Activated naive CD8-positive, alpha-beta T cell treated with anti-CD3 and anti-CD28 coated beads for 36 hours (primary cell): ENCODE measurements around the gene NUCKS1. TPM values are rescaled to one million over a fixed set of nuclear protein-coding genes. Genes with fewer than 3 reads are reported as not detected.
"Not testable (repeated sequence)": the region's sequence is repeated elsewhere in the genome, so short reads cannot be mapped to it uniquely, and the experiment has no call there.

ENCODE experiments used
- DNase-seq: peaks from one replicate; pipeline ENCODE4 v3.0.0; 2021
- H3K27ac Mint-ChIP-seq: one replicate; pipeline ENCODE4 v1.8.0; 2022; ENCODE audit warnings: mild to moderate bottlenecking, moderate library complexity, mixed read lengths
- H3K27me3 Mint-ChIP-seq: one replicate; pipeline ENCODE4 v1.8.0; 2022; ENCODE audit warnings: mild to moderate bottlenecking, mixed read lengths
- H3K36me3 Mint-ChIP-seq: one replicate; pipeline ENCODE4 v1.8.0; 2021; ENCODE audit warnings: mild to moderate bottlenecking, mixed read lengths
- H3K4me1 Mint-ChIP-seq: one replicate; pipeline ENCODE4 v1.8.0; 2021; ENCODE audit warnings: mixed read lengths
- H3K4me3 Mint-ChIP-seq: one replicate; pipeline ENCODE4 v1.8.0; 2022; ENCODE audit warnings: mild to moderate bottlenecking, moderate library complexity, mixed read lengths
- H3K9me3 Mint-ChIP-seq: one replicate; pipeline ENCODE4 v1.8.0; 2022; ENCODE audit warnings: mixed read lengths
- total RNA-seq, 2 experiments: library from RNA; stranded (reverse); gene quantifications; one replicate each; pipeline ENCODE4 v1.2.3, GENCODE V29; 2021

The NUCKS1 gene
- total RNA-seq, 2 experiments from 2014 or later, result 174 TPM

DNA sequence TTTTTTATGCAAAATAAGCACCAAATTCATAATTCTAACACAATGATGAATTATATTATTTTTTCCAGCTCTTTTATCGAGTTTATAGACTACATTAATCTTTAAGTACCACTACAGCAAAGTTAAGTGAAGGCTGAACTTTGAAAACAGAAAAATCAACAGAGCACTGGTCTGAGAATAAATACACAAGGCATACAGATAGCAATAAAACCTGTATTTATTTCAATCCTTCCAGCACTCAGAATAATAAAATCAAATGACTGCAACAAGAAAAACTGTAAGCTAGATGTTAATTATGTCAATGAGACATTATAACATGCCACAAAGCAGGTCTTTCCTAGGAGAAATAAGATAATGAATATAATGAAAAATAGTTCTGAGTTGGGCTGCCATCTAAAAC, 24.5 kb downstream of the NUCKS1 start:
- H3K4me1 Mint-ChIP-seq, result peaks cover 16% of the 10 kb centered on the region
- H3K27me3 Mint-ChIP-seq, result no peaks in the 10 kb centered on the region
- no peak overlapping the region for H3K27ac Mint-ChIP-seq
- no peak for DNase-seq
- H3K36me3 Mint-ChIP-seq, result peaks cover 31% of the 10 kb centered on the region
- H3K4me3 Mint-ChIP-seq, result no peak overlapping the region
- H3K9me3 Mint-ChIP-seq, result no peaks in the 10 kb centered on the region

DNA sequence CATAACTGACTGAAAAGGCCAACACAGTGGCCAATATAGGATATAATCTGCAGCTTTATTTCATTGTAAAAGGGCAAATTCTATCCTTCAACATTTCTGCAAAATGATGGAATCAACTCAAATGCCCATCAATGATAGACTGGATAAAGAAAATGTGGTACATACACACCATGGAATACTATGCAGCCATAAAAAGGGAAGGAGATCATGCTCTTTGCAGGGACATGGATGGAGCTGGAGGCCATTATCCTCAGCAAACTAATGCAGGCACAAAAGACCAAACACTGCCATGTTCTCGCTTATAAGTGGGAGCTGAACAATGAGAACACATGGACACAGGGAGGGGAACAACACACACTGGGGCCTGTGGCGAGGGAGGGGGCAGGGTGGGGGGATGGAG, 29.2 kb downstream of the NUCKS1 start:
- not testable (repeated sequence) for H3K4me3 Mint-ChIP-seq, H3K27me3 Mint-ChIP-seq, DNase-seq, H3K9me3 Mint-ChIP-seq
- H3K27ac Mint-ChIP-seq, result peak overlapping the region; percentile 57
- peaks cover 47% of the 10 kb centered on the region for H3K36me3 Mint-ChIP-seq
- H3K4me1 Mint-ChIP-seq, result peaks cover 31% of the 10 kb centered on the region

DNA sequence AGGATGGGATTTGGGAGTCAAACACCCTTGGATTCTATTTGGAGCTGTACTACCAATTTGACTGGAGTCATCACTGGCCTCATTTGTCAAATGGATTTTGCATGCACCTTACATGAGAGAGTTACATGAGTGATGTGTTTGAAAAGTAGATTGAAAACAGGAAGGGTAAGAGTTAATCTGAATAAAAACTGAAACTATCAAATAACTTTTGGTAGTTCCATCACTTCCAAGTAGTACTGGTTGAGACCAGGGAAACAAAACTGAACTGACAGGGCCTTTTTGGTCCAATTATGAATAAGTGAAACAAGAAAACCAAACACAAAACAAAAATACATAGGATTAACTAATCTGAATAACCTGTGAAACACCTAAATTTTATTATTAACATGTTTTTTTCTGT, 30.2 kb downstream of the NUCKS1 start:
- Mint-ChIP-seq H3K9me3 (no peaks in the 10 kb centered on the region), H3K4me3 (no peak overlapping the region)

DNA sequence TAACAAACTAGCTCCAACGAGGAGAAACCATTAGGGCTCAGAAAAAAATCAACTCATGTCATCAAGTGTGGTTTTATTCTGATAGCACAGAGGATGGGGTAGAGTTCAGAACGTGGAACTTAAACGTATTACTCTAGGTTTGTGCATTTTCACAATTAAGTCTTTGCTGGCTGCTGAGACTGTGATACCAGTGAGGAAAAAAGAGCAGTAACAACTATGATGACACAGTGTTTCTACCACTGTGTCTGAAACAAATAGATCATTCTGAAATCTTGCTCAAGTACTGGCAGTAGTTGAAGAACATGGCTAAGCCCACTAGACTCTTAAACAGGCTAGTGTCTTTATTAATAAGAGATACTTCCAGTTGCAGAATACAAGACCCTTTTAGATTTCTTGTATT, 31.0 kb downstream of the NUCKS1 start:
- no peaks in the 10 kb centered on the region for H3K9me3 Mint-ChIP-seq

More for the DNA sequence above, 30.2 kb downstream of the NUCKS1 start:
- Mint-ChIP-seq H3K4me1 (peaks cover 34% of the 10 kb centered on the region), H3K36me3 (peaks cover 54% of the 10 kb centered on the region), H3K27me3 (no peaks in the 10 kb centered on the region), H3K27ac (peak overlapping the region; percentile 64)
- no peak for DNase-seq

DNA sequence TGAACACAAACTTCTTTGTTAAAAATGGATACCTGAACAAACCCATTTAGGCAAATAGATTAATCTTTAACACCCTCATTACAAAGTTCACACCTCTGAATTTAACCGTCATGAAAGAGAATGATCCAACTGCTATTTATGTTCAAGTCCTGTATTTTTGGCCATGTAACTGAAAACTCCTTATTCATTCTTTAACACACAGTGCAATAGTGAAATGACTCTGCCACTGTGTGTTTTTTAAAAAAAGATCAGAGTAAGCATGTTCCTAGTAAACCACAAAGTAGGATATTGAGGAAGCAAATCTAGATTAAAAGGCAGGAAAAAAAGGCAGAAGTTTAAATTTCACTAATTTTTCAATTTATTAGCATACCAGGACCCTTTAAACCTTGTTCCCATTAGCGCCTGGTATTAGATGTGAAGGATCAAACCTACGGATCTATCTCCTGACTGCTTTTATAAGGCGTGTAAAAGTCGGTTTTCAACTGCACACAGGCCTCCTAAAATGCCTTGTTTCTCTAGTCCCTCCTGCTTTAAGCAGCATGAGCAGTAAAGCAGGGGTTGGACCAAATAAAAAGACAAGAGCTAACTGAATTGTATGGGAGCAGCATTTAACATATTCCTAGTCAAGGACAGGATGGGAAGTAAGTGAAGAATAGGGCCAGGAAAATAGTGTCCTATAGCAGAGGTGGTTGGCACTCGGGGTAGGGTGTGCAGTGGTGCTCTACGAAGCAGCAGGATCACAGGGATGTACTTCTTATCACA, 33.4 kb downstream of the NUCKS1 start:
- no peak overlapping the region for H3K4me3 Mint-ChIP-seq
- H3K4me1 Mint-ChIP-seq, result peaks cover 37% of the 10 kb centered on the region
- no peaks in the 10 kb centered on the region for H3K27me3 Mint-ChIP-seq
- H3K36me3 Mint-ChIP-seq, result peaks cover 42% of the 10 kb centered on the region
- peak overlapping the region; percentile 6 for H3K27ac Mint-ChIP-seq
- no peak for DNase-seq
- H3K9me3 Mint-ChIP-seq, result no peaks in the 10 kb centered on the region

More for the DNA sequence above, 31.0 kb downstream of the NUCKS1 start:
- peaks cover 54% of the 10 kb centered on the region for H3K36me3 Mint-ChIP-seq
- H3K27me3 Mint-ChIP-seq, result no peaks in the 10 kb centered on the region
- no peak overlapping the region for H3K4me3 Mint-ChIP-seq
- peaks cover 35% of the 10 kb centered on the region for H3K4me1 Mint-ChIP-seq
- DNase-seq, result no peak
- H3K27ac Mint-ChIP-seq, result peak overlapping the region; percentile 43

DNA sequence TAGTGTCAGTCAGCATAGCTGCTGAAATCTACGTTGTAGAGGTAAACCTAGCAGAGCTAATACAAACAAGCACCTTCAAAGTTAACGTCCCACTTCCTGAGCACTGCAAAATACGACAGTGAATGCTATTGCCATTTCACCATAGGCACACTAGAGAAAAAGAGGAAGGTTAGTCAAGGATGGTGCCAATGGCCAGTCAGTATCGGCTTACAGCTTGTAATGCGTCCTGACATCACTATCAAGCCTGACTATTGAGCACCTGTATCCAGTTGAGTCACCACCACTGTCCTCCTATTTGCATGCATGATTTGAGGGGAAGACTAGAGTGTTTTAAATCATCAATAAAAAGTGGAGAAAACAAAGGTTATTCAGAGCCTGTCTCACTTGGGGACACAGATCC, 34.4 kb downstream of the NUCKS1 start:
- no peak for DNase-seq
- Mint-ChIP-seq H3K4me1 (peaks cover 41% of the 10 kb centered on the region), H3K36me3 (peaks cover 37% of the 10 kb centered on the region), H3K27ac (no peak overlapping the region), H3K27me3 (no peaks in the 10 kb centered on the region), H3K4me3 (no peak overlapping the region), H3K9me3 (no peaks in the 10 kb centered on the region)

DNA sequence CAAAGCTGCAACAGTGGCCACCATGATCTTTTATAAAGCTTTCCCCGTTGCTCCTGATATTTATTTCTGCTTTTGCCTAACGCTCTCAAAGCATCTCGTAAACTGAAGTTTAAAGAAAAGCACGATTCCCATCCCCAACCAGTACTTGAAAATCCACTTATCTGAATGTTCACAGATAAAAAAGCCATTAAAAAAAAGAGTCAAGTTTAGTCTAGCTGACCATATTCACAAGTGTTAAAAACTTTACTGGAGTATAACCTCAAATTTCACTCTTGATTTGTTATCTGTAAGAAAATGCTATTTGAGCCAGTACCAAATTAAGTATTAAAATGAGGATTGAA, 35.1 kb downstream of the NUCKS1 start:
- peaks cover 38% of the 10 kb centered on the region for H3K36me3 Mint-ChIP-seq
- DNase-seq, result no peak
- peaks cover 36% of the 10 kb centered on the region for H3K4me1 Mint-ChIP-seq
- H3K27ac Mint-ChIP-seq, result peak overlapping the region; percentile 22
- no peaks in the 10 kb centered on the region for H3K9me3 Mint-ChIP-seq
- H3K4me3 Mint-ChIP-seq, result no peak overlapping the region
- H3K27me3 Mint-ChIP-seq, result no peaks in the 10 kb centered on the region

DNA sequence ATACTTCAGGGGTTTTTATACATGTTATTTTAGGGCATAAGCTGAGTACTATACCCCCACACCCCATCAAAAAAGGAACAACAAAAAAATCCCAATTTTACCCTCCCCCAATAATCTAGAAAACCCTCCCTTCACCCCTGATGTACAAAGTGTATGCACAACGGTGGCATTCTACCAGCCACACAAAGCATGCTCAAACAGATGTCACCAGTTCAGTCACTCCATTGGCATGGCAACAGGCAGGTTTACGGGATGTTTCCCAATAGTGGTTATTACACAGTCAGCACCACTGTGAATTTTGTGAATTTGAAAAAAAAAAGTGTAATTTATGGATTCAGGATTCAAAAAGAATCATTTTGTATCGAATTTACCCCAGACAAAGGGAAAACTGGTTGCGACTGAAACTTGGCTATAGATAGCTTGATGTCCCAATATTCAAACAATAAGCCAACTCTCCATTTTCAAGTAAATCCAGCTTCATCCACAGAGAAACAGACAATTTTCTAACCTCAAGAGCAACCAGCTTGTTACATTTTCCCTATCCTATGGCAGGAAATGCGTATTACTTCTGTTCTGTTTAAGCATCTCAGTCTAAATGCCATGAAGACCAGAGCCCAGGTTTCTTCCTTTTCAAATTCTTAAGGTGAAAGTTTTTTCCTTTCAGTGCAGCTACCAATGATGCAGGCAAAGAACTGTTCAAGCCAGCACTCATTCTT, 35.6 kb downstream of the NUCKS1 start:
- Mint-ChIP-seq H3K4me3 (no peak overlapping the region), H3K9me3 (no peaks in the 10 kb centered on the region), H3K27me3 (no peaks in the 10 kb centered on the region), H3K36me3 (peaks cover 33% of the 10 kb centered on the region), H3K27ac (peak overlapping the region; percentile 19), H3K4me1 (peaks cover 31% of the 10 kb centered on the region)
- no peak for DNase-seq

DNA sequence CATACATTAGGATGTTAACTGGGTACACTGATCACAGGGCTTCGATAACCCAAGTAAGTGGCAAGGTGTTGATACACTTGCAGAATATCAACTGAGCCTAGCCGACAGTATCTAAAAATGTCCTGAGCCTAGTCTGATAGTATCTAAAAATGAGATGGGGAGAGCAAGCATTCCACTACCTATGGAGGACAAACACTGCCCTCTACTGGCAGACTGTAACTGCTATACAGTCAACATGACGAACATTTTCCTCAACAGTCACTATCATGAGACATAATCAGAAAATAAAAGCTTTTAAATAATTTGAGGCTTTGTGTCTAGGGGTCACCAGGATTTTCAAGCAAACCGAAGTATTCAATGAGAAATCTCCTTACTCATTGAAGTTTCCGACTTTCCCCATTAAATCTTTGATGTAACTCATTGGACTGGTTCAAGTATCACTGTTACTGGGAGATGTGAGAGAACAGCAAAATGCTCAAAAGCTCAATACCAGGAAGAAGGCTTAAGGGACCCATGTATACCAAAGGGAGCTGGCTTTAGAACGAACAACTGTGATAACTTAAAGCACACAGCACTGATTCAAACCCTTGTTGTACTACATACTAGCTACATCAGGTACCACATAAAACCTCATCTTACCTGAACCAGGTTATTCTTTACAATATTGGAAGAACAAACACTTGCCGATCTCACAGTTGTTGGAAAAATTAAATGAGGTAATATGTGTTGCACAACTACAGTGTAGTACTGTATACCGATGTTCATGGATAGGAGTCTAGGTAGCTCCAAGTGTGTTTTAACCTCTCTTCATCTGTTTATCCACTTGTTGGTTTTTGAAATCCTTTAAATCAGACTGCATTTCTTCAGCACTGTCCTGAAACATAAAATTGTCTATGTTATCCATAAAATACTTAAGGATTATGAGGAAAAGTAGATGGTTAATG, 38.6 kb downstream of the NUCKS1 start:
- Mint-ChIP-seq H3K36me3 (peaks cover 15% of the 10 kb centered on the region), H3K4me1 (peaks cover 22% of the 10 kb centered on the region), H3K27me3 (no peaks in the 10 kb centered on the region), H3K27ac (peak overlapping the region; percentile 39), H3K9me3 (no peaks in the 10 kb centered on the region), H3K4me3 (no peak overlapping the region)
- DNase-seq, result peak; percentile 46

DNA sequence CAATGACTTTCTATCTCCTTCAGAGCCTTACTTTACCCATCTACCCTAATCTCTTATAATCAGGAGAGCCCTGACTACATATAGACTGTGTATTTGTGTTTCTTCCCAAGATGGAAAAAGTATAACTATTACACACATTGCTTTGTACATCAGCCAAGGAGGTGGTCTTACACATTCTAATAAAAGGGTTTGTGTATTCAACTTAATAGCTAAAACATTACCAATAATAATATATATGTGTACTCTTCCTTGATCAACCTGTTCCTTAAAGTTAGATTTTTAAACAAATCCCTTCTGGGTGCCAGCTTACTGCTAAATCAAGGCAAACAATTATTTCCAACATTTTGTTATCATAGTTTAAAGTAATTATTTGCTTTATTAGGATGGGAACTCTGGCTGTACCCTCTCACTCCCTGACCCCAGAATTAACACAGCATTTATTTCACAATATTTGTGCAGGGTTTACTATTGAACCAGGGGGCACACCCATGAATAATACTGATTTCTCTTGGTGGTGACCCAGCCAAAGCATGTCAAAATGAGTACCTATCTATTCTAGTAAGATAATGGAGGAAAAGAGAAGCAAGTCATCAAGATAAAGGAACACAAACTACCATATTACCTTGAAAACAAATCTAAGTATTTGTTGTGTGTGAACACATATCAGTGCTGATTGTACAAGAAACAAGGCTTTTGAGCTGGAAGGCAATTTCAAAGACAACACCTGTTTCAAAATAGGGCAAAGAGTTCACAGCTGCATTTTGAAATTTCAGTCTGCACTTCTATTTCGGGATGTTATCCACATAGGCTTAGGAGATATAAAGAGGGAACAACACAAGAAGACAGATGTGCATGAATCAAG, 39.5 kb downstream of the NUCKS1 start:
- H3K9me3 Mint-ChIP-seq, result no peaks in the 10 kb centered on the region
- H3K4me3 Mint-ChIP-seq, result no peak overlapping the region
- H3K36me3 Mint-ChIP-seq, result peaks cover 14% of the 10 kb centered on the region
- no peak for DNase-seq
- no peaks in the 10 kb centered on the region for H3K27me3 Mint-ChIP-seq
- H3K4me1 Mint-ChIP-seq, result peaks cover 19% of the 10 kb centered on the region
- no peak overlapping the region for H3K27ac Mint-ChIP-seq

DNA sequence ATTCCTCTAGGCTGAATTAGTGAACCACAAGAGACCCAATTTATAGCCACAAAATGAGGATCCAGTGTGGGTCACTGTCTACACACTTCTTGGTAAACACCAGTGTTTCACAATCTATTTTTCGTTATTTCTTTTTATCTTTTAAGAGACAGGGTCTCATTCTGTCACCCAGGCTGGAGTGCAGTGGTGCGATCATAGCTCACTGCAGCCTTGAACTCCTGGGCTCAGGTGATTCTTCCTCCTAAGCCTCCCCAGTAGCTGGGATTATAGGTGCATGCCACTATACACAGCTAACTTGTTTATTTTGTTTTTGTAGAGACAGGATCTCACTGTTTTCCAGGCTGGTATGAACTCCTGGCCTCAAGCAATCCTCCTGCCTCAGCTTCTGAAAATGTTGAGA, 40.3 kb downstream of the NUCKS1 start:
- peaks cover 19% of the 10 kb centered on the region for H3K4me1 Mint-ChIP-seq
- H3K27me3 Mint-ChIP-seq, result no peaks in the 10 kb centered on the region
- H3K9me3 Mint-ChIP-seq, result no peaks in the 10 kb centered on the region
- no peak for DNase-seq
- no peak overlapping the region for H3K27ac Mint-ChIP-seq
- H3K36me3 Mint-ChIP-seq, result peaks cover 7% of the 10 kb centered on the region
- no peak overlapping the region for H3K4me3 Mint-ChIP-seq

DNA sequence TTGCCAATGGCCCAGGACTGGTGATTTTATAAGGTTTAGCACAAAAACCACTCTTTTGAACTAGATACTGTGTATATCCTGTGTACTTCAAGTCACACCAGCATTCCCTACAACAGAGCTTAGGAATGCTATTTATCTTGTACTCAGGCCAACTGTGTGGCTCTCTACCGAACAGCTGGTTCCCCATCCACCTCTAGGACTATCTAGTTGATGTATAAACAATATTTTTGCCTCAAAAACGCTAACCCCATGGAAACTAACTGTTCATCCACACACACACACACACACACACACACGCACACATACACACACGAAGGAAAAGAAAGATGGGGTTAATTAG, 41.0 kb downstream of the NUCKS1 start:
- Mint-ChIP-seq H3K4me1 (peaks cover 17% of the 10 kb centered on the region), H3K36me3 (peaks cover 7% of the 10 kb centered on the region), H3K4me3 (no peak overlapping the region), H3K27ac (no peak overlapping the region), H3K9me3 (no peaks in the 10 kb centered on the region), H3K27me3 (no peaks in the 10 kb centered on the region)
- DNase-seq, result no peak

DNA sequence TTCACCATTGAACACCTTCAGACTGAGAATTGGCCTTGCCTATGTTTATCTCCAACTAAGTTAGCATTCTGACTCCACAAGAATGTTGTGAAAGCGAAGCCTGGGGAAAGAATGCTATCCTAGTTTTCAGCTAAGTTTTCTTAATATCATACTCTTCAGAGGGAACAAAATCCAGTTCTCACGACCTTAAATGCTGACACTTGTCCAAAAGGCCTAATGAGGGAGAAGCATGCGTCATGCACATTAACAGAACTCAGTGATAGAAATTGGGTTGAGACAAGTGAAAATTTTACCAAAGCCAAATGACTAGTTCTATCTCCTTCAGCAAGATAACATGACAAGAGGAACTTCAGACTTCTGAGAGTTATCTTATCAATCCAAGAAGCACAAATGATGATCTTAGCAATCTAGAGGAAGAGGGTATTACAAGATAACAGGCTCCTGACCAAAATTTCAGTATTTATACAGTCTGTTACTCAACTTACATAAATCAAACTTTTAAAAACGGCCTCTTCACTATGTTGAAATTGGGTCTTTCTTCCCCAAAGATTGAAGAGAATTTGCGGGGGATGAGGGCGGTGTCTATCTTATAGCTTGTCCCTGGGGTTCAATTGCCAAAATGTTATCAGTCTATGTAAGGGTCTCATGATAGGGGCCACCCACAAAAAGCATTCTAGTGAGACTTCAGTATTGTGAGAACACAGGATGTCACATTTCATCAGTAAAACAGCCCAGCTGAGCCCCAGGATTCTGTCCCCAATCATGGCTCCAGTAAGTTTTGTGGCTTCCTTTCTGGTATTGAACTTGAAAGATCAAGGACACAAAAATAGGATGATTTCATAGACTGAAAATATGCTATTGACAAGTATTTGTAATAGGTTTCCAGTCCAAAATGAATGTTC, 43.1 kb downstream of the NUCKS1 start:
- peaks cover 7% of the 10 kb centered on the region for H3K36me3 Mint-ChIP-seq
- no peaks in the 10 kb centered on the region for H3K9me3 Mint-ChIP-seq
- no peaks in the 10 kb centered on the region for H3K27me3 Mint-ChIP-seq
- DNase-seq, result no peak
- peaks cover 16% of the 10 kb centered on the region for H3K4me1 Mint-ChIP-seq
- no peak overlapping the region for H3K4me3 Mint-ChIP-seq
- H3K27ac Mint-ChIP-seq, result no peak overlapping the region

DNA sequence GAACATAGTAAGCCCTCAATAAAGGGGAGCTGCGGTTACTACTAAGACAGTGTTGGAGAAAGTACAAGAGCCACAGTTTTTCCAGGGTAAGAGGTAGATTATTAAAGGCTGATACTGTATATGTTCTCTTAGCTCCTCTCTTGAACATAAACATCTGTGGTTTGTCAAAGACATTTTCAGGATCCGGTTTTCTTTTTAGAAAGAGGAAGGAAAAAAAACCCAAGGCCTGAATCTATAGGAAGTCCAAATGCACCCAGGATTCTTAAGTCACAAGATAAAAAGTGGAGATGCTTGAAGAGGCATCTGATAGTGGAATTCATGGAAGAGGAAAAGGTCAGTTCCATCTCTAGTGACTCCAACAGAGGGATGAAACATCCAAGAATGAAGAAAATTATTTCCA, 45.1 kb downstream of the NUCKS1 start:
- H3K4me1 Mint-ChIP-seq, result peaks cover 6% of the 10 kb centered on the region
- H3K9me3 Mint-ChIP-seq, result no peaks in the 10 kb centered on the region
- DNase-seq, result no peak
- no peak overlapping the region for H3K4me3 Mint-ChIP-seq
- peaks cover 1% of the 10 kb centered on the region for H3K36me3 Mint-ChIP-seq
- no peak overlapping the region for H3K27ac Mint-ChIP-seq
- no peaks in the 10 kb centered on the region for H3K27me3 Mint-ChIP-seq
